Measurements from ENCODE around the gene ZNHIT1.

ZNHIT1 gene

DNA sequence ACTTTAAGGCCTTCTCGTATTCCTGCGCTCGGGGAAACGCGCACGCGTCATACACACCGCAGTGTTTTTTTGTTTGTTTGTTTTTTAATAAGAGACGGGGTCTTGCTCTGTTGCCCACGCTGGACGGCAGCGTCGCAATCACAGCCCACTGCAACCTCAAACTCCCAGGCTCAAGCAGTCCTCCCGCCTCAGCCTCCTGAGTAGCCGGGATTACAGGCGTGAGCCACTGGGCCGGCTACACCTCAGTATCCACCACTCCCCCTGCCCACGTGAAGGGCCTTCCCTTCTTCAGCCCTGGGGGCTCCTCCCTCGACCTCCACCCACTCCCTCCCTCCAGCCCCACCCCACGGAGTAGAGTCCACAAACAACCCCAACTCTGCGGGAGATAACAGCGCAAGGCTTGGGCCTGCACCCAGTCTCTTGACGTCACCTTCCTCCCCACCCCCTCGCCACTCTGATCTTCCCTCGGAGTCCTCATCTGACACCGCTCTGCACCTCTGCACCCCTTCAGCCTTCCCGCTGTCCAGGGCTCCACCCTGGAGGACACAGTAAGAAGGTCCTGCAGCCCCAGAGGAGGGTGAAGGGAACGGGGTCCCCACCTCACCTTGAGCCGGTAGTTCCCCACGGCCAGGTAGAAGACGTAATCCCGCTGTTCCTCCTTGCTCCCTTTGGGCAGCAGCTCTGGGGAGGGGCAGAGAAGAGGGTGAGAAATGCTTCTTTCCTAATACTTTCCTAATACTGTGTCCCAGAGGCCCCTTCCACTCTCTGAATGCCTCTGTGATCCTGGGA lies 22.5 kb downstream of the ZNHIT1 start:
- TF ChIP-seq, protein P1, sequence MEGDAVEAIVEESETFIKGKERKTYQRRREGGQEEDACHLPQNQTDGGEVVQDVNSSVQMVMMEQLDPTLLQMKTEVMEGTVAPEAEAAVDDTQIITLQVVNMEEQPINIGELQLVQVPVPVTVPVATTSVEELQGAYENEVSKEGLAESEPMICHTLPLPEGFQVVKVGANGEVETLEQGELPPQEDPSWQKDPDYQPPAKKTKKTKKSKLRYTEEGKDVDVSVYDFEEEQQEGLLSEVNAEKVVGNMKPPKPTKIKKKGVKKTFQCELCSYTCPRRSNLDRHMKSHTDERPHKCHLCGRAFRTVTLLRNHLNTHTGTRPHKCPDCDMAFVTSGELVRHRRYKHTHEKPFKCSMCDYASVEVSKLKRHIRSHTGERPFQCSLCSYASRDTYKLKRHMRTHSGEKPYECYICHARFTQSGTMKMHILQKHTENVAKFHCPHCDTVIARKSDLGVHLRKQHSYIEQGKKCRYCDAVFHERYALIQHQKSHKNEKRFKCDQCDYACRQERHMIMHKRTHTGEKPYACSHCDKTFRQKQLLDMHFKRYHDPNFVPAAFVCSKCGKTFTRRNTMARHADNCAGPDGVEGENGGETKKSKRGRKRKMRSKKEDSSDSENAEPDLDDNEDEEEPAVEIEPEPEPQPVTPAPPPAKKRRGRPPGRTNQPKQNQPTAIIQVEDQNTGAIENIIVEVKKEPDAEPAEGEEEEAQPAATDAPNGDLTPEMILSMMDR (IDR thresholded peaks at IDR 0.05; ENCODE audit: extremely low read depth, insufficient read depth, missing control alignments): no peak
- no peak for DNase-seq (ENCODE audit: low spot score)
- in situ Hi-C loops (cut with MboI; ENCODE audit: low pct_unique_long_range_greater_than_20kb, low sequenced_read_pairs, unreplicated experiment): no loop called here

- in situ Hi-C loops (cut with MboI; ENCODE audit: low pct_unique_long_range_greater_than_20kb, low sequenced_read_pairs, unreplicated experiment): no loop called here
- TF ChIP-seq, protein P1 (IDR thresholded peaks at IDR 0.05; ENCODE audit: extremely low read depth, insufficient read depth, missing control alignments): no peak
- DNase-seq (ENCODE audit: low spot score): no peak
Measured at GRCh38 chr7:101241015-101241363, 23.0 kb downstream of the ZNHIT1 start.

DNA sequence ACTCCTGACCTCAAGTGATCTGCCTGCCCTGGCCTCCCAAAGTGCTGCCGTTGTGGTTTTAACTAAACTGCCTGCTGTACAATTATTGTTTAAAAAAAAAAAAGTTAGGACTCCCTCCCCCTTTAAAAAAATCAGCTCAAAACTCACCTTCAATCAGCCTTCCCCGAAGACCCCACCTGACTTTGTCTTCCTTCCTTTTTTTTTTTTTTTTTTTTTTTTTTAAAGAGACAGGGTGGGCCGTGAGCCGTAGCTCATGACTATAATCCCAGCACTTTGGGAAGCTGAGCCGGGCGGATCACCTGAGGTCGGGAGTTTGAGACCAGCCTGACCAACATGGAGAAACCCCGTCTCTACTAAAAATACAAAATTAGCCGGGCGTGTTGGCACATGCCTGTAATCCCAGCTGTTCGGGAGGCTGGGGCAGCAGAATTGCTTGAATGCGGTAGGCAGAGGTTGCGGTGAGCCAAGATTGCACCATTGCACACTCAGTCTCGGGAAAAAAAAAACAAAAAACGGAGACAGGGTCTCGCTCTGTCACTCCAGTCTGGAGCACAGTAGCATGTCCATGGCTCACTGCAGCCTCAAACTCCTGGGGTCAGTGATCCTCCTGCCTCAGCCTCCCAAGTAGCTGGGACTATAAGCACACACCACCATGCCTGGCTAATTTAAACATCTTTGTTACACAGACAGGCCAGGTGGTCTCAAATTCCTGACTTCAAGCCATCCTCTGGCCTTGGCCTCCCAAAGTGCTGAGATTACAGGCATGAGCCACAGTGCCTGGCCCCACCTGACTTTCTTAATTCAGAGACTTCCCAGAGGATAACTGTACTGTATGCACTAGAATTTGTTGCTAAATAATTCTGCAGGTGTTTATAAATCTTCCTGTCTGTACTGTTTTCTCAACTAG lies 23.7 kb downstream of the ZNHIT1 start:
- DNase-seq (ENCODE audit: low spot score): no peak
- in situ Hi-C loops (cut with MboI; ENCODE audit: low pct_unique_long_range_greater_than_20kb, low sequenced_read_pairs, unreplicated experiment): no loop called here
- TF ChIP-seq, protein P1 (IDR thresholded peaks at IDR 0.05; ENCODE audit: extremely low read depth, insufficient read depth, missing control alignments): no peak

- peak; percentile 11 for DNase-seq (ENCODE audit: low spot score)
- TF ChIP-seq, protein P1 (IDR thresholded peaks at IDR 0.05; ENCODE audit: extremely low read depth, insufficient read depth, missing control alignments): no peak
- in situ Hi-C loops (cut with MboI; ENCODE audit: low pct_unique_long_range_greater_than_20kb, low sequenced_read_pairs, unreplicated experiment): no loop called here
Measured at GRCh38 chr7:101243646-101244374, 25.8 kb downstream of the ZNHIT1 start.

DNA sequence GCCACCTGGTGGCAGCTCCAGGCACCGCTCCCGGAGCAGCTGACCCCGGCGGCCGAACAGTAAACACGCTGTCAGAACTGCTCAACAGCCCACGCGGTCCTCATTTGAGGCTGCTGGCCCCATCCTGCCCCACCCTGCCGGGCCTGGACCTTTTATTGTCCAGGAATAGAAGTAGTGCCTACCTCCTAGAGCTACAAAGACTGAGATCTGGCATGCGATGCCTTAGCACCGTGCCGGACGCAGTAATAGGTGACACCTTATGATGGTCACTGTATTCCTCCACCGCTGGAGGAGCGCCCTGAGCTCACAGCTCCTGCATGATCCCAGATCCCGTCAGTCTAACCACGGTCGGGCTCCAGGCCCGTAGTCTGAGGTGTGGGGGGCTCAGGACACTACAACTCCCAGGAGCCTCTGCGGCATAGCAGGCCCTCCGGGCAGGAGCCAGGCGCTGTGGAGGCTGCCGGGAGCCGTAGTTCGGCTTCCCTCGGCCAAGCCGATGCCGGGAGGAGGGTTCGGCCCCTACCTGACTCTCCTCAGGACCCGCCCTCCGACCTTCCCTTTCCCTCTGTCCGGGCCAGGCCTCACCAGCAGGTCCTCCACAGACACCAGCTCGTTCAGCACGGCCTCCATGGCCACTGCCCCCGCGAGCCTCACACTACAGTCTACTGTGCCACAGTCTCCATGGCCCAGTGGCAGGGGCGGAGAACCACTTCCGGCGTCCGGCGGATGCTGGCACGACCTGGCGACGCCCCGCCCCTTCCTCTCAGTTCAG lies 26.6 kb downstream of the ZNHIT1 start, which contains the start of gene FIS1:
FIS1 (minus strand) TSS at position 707 of the 772 bp plus-strand sequence; CDS start at position 630, 77 bp downstream.
- in situ Hi-C loops (cut with MboI; ENCODE audit: low pct_unique_long_range_greater_than_20kb, low sequenced_read_pairs, unreplicated experiment): no loop called here
- DNase-seq (ENCODE audit: low spot score): peak; percentile 92
- TF ChIP-seq, protein P1 (IDR thresholded peaks at IDR 0.05; ENCODE audit: extremely low read depth, insufficient read depth, missing control alignments): peak; percentile 97
